Osteoblast (primary cell): Measurements from ENCODE around the gene RELN. TPM values are rescaled to one million over a fixed set of nuclear protein-coding genes. Genes with fewer than 3 reads are reported as not detected.

Experiments used
- DNase-seq: peaks from one replicate; pipeline ENCODE4 v3.0.0; 2011; ENCODE audit warnings: low spot score, mixed read lengths; ENCODE audit not compliant: insufficient read length; ENCODE audit errors: missing footprints
- H2AFZ ChIP-seq: 2 replicates; pipeline ENCODE4 v1.6.0; 2011; ENCODE audit warnings: mild to moderate bottlenecking, low read length
- H3K27ac ChIP-seq: 2 replicates; pipeline ENCODE4 v1.5.1; 2011; ENCODE audit warnings: mild to moderate bottlenecking, low read depth, low read length, moderate library complexity
- H3K27me3 ChIP-seq: 2 replicates; pipeline ENCODE4 v1.6.0; 2012; ENCODE audit warnings: mild to moderate bottlenecking, control low read depth, inconsistent platforms, low read length, moderate library complexity; ENCODE audit not compliant: insufficient read depth
- H3K36me3 ChIP-seq: 2 replicates; pipeline ENCODE4 v1.5.1; 2011; ENCODE audit warnings: mild to moderate bottlenecking, low read length, control low read depth, moderate library complexity; ENCODE audit not compliant: insufficient read depth
- H3K4me1 ChIP-seq: 2 replicates; pipeline ENCODE4 v1.5.1; 2011; ENCODE audit warnings: mild to moderate bottlenecking, low read length, control low read depth, moderate library complexity; ENCODE audit not compliant: insufficient read depth
- H3K4me2 ChIP-seq: 2 replicates; pipeline ENCODE4 v1.6.0; 2011; ENCODE audit warnings: mild to moderate bottlenecking, low read length; ENCODE audit not compliant: insufficient read depth
- H3K4me3 ChIP-seq: fragments of 200-600 bp; sonication (generic); 3 replicates; pipeline ENCODE4 v1.5.1; 2012; ENCODE audit warnings: mild to moderate bottlenecking, low read length, inconsistent platforms; ENCODE audit not compliant: insufficient read depth
- H3K79me2 ChIP-seq: 2 replicates; pipeline ENCODE4 v1.6.0; 2012; ENCODE audit warnings: mild to moderate bottlenecking, low read length, control low read depth, inconsistent platforms; ENCODE audit not compliant: insufficient read depth
- H3K9me3 ChIP-seq: 2 replicates; pipeline ENCODE4 v1.5.1; 2011; ENCODE audit warnings: low read depth, low read length, control low read depth
- H4K20me1 ChIP-seq: 2 replicates; pipeline ENCODE4 v1.6.0; 2012; ENCODE audit warnings: mild to moderate bottlenecking, low read length, control low read depth; ENCODE audit not compliant: insufficient read depth
- CTCF ChIP-seq: IDR thresholded peaks from 2 replicates; pipeline ENCODE4 v1.5.1; 2011; ENCODE audit warnings: mild to moderate bottlenecking, low read depth, low read length, moderate library complexity; ENCODE audit errors: extremely low read depth
- total RNA-seq: library from RNA; depleted of rRNA; stranded (reverse); fragments of >200 nt; gene quantifications from 2 replicates; pipeline ENCODE4 v1.2.3, GENCODE V29; 2012

RELN gene
- total RNA-seq, 1 donor, result 0.36 TPM

GRCh38 chr7:103683348-103683747, 306.1 kb downstream of the RELN start:
- no peaks in the 10 kb centered on the region for H3K27me3 ChIP-seq
- H3K4me1 ChIP-seq, result peaks cover 25% of the 10 kb centered on the region
- H3K27ac ChIP-seq, result no peak overlapping the region
- H3K4me2 ChIP-seq, result no peak overlapping the region
- no peaks in the 10 kb centered on the region for H3K79me2 ChIP-seq
- H4K20me1 ChIP-seq, result no peaks in the 10 kb centered on the region
- no peak overlapping the region for H3K4me3 ChIP-seq
- no peak for DNase-seq
- no peak for TF ChIP-seq CTCF
- no peaks in the 10 kb centered on the region for H3K36me3 ChIP-seq
- H2AFZ ChIP-seq, result no peak overlapping the region
- no peaks in the 10 kb centered on the region for H3K9me3 ChIP-seq

- H3K9me3 ChIP-seq, result no peaks in the 10 kb centered on the region
- no peak overlapping the region for H2AFZ ChIP-seq
- peak overlapping the region; percentile 51 for H3K27ac ChIP-seq
- TF ChIP-seq CTCF, result no peak
- H3K4me3 ChIP-seq, result no peak overlapping the region
- no peaks in the 10 kb centered on the region for H3K79me2 ChIP-seq
- H3K4me1 ChIP-seq, result peaks cover 25% of the 10 kb centered on the region
- H3K36me3 ChIP-seq, result no peaks in the 10 kb centered on the region
- no peak for DNase-seq
- no peaks in the 10 kb centered on the region for H4K20me1 ChIP-seq
- no peaks in the 10 kb centered on the region for H3K27me3 ChIP-seq
- peak overlapping the region; percentile 51 for H3K4me2 ChIP-seq
Observed at GRCh38 chr7:103680161-103681144, 309.0 kb downstream of the RELN start.

GRCh38 chr7:103679151-103680132, 310.0 kb downstream of the RELN start:
- no peak overlapping the region for H2AFZ ChIP-seq
- peaks cover 25% of the 10 kb centered on the region for H3K4me1 ChIP-seq
- no peak for DNase-seq
- peak overlapping the region; percentile 51 for H3K27ac ChIP-seq
- H4K20me1 ChIP-seq, result no peaks in the 10 kb centered on the region
- no peak for TF ChIP-seq CTCF
- H3K79me2 ChIP-seq, result no peaks in the 10 kb centered on the region
- no peaks in the 10 kb centered on the region for H3K27me3 ChIP-seq
- H3K4me2 ChIP-seq, result peak overlapping the region; percentile 51
- no peaks in the 10 kb centered on the region for H3K9me3 ChIP-seq
- no peaks in the 10 kb centered on the region for H3K36me3 ChIP-seq
- no peak overlapping the region for H3K4me3 ChIP-seq
